NCI-H1092 (cell line): ENCODE measurements around the gene TTC28.
A peak's percentile ranks its signal among the peaks of the same experiment; 100 is the strongest.

Experiments used
- DNase-seq: peaks from one replicate; lab custom pipeline; 2025; lab: John Stamatoyannopoulos, UW

The TTC28 gene

DNA sequence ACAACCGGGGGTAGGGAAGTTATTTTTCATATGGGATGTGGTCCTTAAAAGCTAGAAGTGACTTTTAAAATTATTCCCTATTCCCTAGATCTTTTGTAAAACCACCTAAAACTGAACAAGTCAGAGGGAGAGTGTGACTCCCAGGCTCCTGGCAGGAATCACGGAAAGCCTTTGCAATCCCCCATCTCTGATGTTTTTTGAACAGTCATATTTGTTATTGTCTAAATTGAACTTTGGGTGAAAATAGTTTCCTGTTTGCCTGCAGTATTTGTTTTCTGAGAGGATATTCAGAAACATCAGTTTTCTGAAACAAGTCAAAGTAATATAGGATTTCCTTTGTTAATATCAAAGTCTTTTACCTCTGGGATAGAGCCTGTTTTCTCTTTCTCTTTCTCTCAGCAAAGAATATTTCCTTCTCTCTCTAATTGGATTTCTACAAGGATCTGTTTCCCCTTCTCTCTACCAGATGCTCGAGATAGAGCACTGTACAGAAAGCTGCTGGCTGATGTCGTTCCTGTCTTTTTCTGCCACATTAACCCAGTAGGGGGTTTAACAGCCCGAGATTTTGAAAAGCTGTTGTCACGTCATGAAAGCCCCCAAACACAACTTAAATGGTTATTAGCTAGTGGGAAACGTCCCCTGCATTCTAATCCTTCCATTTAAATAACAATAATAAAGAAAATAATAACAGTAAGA, 628.4 kb downstream of the TTC28 start:
- DNase-seq: no peak

DNA sequence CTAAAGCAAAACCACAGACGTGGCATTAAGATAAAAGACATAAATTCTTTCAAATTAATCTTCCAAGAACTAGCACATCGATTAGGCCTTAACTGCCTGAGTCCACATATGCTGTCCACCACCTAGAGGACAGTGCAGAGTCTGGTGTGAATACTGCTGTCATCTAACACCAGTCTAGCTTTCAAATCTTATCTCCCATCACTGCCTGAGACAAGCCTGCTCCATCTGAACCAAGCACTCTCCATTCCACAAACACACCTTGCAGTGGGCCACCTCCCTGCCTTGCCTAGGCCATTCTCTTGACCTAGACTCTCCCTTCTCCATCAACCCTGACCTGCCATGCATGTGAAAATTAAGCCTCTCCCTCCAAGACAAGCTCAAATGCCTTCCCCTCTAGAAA, 631.1 kb downstream of the TTC28 start:
- no peak for DNase-seq

- DNase-seq: no peak
Measured at GRCh38 chr22:28047740-28048139, 631.9 kb downstream of the TTC28 start.

DNA sequence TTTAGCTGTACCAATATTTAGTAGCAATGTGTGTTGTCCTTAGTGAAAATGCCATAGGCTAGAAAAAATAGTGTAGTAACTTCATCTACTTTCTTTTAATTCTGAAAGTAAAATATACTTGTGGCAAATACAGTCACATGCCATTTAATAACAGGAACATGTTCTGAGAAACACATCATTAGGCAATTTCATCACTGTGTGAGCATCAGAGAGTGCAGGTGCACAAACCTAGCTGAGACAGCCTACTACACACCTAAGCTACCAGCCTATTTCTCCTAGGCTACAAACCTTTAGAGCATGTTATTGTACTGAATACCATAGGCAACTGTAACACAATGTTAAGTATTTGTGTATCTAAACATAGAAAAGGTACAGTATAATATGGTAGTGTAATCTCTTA, 633.5 kb downstream of the TTC28 start:
- no peak for DNase-seq

- DNase-seq: no peak
Measured at GRCh38 chr22:28044546-28045173, 635.0 kb downstream of the TTC28 start.

GRCh38 chr22:28043266-28043665, 636.4 kb downstream of the TTC28 start:
- no peak for DNase-seq

DNA sequence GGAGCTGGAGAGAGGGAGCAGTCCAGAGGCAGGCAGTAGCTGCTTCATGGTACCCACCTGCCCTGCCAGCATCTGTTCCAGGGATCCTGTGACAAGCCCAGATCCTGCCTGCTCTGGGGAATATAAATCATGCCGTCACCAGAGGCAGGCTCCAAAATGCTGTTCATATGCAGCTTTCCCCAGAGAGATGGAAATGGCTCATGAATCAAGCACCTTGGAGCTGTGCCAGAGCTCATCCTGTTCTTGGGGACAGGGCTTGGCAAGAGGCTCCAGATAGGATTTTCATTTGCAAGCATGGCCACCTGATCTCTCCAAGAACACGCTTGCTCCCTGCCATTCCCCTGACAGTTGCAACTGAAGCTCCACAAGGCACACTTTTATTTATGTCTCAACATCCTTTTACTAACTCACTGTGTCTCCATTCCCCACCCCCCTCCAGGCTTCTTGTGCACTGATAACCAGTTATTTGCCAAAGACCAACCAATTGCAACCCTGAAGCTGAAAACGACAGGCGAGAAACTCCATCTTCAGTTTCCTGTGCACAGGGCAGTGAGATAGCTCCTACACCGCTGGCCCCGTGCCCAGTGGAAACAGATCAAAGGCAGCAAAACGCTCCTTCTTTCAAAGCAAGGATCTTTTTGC, 644.8 kb downstream of the TTC28 start:
- peak; percentile 96 for DNase-seq

DNA sequence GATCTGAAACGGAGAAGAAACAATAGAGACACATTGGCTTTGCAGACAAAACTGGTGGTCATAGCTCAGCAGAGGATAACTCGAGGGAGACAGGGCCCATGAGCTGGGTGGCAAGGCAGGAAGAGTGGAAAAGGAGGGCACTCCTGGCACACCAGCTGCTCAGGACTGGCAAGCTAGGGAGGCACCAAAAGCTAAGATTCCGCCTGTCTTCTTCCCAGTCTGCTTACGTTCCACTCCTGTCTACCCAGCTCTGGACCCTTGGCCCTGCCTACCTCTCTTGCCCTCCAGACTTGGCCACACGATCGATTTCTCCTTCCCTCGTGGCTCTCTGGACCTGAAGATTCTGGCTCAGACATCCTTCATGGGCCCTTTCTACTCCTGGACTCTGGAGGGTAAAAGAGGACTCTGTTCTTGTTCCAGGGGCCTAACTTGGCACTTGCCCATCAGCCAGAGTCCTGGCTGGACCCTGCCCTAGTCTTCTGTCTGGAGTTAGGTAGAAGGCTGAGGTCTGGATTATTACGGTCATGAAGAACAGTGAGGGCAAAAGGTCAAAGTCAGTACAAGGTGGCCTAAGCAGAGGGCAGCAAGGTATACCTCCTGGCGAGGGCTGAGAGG, 645.4 kb downstream of the TTC28 start:
- no peak for DNase-seq

DNA sequence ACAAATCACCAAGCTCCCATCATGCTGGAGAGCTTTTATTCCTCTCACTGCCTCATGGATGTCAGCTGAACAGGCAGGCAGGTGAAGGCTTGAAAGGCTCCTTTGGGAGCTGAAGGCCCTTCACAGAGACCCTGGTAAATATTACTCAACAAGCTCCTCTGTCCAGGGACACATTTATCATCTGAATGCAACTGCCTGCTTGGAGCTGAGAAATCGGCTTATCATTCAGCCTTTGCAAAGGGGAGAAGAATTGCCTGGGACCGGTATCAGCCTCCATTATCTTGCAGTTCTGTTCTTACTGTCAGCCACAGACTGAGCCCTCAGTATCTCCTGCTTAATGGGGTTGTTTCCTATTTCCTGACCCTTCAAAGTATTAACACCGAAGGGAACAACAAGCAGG, 646.8 kb downstream of the TTC28 start:
- peak; percentile 79 for DNase-seq

- DNase-seq: no peak
Measured at GRCh38 chr22:28031383-28031922, 648.2 kb downstream of the TTC28 start.

DNA sequence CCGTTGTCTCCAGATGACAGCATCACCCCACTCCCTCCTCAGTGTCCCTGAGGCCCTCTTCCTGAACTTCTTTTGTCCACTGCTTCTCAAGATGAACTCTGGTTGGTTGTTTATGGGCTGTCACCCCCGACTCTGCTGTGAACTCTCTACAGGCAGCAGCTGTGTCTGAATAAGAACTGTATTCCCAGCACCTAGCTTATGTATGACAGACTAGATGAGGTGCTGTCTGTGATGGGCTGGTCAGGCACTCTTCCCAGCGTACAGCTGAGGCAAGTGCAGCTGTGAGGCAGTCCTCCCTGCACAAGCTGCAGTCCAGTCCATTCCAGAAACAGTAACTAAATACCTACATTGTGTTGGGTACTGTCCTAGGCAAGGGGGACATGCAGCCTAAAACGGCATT, 649.2 kb downstream of the TTC28 start:
- DNase-seq: no peak

GRCh38 chr22:28029956-28030355, 649.7 kb downstream of the TTC28 start:
- DNase-seq: no peak

GRCh38 chr22:28029201-28029948, 650.3 kb downstream of the TTC28 start:
- DNase-seq: peak; percentile 88

DNA sequence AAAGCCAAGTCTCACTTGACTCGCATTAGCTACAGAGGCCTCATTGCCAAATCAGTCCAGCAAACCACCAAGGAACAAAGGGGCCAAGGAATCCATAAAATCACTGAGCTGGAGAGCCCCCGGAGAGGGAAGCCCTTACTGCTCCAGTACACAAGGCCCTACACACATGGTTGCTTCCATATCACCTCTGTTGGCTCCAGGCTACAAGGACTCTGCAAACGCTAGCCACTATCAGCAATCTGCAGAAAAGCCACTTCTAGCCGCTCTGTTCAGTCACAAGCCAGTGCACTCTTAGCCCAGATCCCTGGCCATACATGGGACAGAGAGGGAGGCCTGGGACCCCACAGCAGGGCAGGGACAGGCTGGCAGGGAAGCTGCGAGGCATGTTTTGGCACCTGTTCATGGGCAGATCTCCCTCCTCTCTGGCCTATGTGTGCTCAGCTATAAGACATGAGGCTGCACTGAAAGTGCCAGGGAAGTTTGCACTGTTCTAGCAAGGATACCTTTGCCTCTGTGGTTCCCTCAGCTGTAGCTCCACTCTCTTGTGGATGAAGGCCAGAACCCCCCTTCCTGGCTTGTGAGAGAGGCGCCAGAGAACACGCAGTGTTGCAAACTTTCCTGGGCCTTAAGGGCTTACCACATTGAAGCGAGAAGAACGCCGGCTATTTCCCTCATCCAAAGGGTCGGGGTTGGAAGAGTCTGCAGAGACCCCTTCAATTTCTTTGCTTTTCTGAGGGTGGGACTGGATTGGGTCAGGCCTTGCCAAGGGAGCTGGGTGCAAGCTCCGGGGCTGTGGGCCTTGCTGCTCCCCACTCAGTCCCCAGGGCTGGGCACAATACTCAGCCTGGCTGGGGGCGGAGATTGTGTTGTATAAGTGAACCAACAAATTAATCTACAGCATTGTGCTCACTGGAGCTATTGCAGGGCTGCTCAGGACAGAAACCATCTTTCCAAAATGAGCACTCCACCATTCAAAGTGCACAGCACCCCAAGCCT, 651.9 kb downstream of the TTC28 start:
- DNase-seq: peak; percentile 84

DNA sequence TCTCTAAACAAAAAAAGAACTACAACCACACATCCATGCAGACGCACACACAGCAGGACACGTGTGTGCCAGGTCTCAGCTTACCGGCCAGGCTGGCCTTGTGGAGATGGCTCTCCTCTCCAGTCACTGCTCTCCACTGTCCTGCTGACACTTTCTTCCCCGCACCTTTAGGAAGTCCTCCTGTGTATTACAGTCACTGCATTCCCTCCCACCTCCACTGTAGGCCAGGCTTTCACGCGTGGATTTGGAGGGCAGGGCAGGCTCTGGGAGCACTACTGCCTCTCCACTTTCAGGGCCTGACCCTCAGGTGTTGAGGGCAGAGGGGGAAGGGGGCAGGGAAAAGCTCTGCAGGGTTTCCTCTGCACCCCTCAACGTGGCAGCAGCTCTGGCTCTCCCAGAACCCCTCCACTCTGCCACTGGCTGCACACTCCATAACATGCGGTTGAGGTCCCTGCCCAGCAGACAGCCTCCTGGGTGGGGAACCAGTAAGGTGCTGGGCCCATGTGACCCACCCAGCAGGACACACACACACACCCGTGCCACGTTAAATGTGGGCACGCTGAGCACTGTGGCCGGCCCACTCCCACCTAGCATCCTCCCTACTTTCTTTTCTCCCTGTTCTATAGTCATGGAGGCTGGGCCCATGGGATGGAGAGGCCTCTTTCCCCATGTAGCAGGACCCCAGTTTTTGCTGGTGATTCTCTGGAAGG, 653.6 kb downstream of the TTC28 start:
- DNase-seq: no peak

DNA sequence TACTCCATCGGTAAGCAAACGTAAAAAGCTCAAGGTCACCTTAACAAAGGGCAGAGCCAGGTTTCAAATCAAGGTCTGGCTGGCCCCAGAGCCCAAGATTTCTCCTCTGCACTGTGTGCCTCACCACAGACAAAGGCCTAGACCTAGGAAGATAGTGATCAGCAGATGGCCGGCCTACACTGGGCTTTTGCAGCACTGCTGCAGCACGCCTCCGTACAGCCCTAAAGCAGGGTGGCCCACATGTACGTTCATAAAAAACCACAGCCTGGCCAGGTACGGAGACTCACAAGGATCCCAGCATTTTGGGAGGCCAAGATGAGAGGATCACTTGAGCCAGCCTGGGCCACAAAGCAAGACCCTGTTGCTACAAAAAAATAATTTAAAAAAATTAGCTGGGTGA, 654.3 kb downstream of the TTC28 start:
- no peak for DNase-seq

- DNase-seq: no peak
Measured at GRCh38 chr22:28024422-28024888, 655.2 kb downstream of the TTC28 start.

GRCh38 chr22:28023774-28024173, 655.9 kb downstream of the TTC28 start:
- DNase-seq: no peak

DNA sequence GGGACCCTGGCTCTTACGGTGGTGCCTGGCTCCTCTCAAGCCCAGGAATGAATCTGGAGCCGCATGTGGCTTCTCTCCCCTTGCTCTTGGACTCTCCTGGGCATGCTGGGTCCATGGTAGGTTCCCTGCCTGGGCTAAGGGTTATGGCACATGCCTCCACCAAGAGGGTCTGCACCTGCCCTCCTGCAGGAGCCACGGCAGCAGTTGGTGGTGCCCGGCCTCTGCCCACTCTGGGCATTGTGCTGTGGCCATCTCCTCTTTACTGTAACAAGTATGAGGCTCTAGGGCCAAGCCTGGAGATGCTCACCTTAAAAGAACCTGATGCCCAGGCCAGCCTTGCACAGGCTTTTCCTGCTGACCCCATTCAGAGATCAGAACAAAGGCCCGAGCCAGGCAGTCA, 656.6 kb downstream of the TTC28 start:
- no peak for DNase-seq
